Measurements from ENCODE around the gene BIVM.

The BIVM gene

GRCh38 chr13:102805680-102806079, 6.8 kb downstream of the BIVM start:
- ChIA-PET POLR2A (ENCODE audit: low non-redundant PET) (no interaction called here), CTCF (no interaction called here)
- no peak for DNase-seq (ENCODE audit: low spot score)
- no peak overlapping the region for H3K27ac ChIP-seq
- no peak for TF ChIP-seq CTCF (conservative IDR thresholded peaks at IDR 0.05; ENCODE audit: low read depth)

GRCh38 chr13:102807699-102808098, 8.8 kb downstream of the BIVM start:
- DNase-seq (ENCODE audit: low spot score), result no peak
- no peak overlapping the region for H3K27ac ChIP-seq
- ChIA-PET CTCF (interaction anchor here (1.1 kb wide), 1 partner anchor 18 kb away, joined by 4 read pairs; no protein-coding TSS in a partner anchor), POLR2A (ENCODE audit: low non-redundant PET) (no interaction called here)
- TF ChIP-seq CTCF (conservative IDR thresholded peaks at IDR 0.05; ENCODE audit: low read depth), result no peak

GRCh38 chr13:102812611-102813287, 13.8 kb downstream of the BIVM start:
- ChIA-PET POLR2A (ENCODE audit: low non-redundant PET) (no interaction called here), CTCF (interaction anchor here (0.7 to 1.1 kb wide), 2 partner anchors 13 to 35 kb away, joined by 3 read pairs; no protein-coding TSS in a partner anchor)
- TF ChIP-seq CTCF (conservative IDR thresholded peaks at IDR 0.05; ENCODE audit: low read depth), result no peak
- no peak overlapping the region for H3K27ac ChIP-seq
- DNase-seq (ENCODE audit: low spot score), result no peak

- POLR2A ChIA-PET (ENCODE audit: low non-redundant PET), result no interaction called here
Measured at GRCh38 chr13:102814025-102814607, 15.2 kb downstream of the BIVM start.

GRCh38 chr13:102814793-102815192, 15.9 kb downstream of the BIVM start:
- POLR2A ChIA-PET (ENCODE audit: low non-redundant PET), result no interaction called here
- no peak for DNase-seq (ENCODE audit: low spot score)
- no peak overlapping the region for H3K27ac ChIP-seq
- TF ChIP-seq CTCF (conservative IDR thresholded peaks at IDR 0.05; ENCODE audit: low read depth), result no peak
- CTCF ChIA-PET, result interaction anchor here (0.8 kb wide), 1 partner anchor 11 kb away, joined by 5 read pairs; no protein-coding TSS in a partner anchor

More at GRCh38 chr13:102814025-102814607, 15.2 kb downstream of the BIVM start:
- no peak for DNase-seq (ENCODE audit: low spot score)
- CTCF ChIA-PET, result interaction anchor here (0.8 kb wide), 1 partner anchor 12 kb away, joined by 5 read pairs; no protein-coding TSS in a partner anchor
- TF ChIP-seq CTCF (conservative IDR thresholded peaks at IDR 0.05; ENCODE audit: low read depth), result no peak
- H3K27ac ChIP-seq, result no peak overlapping the region

- DNase-seq (ENCODE audit: low spot score), result no peak
- no peak overlapping the region for H3K27ac ChIP-seq
- TF ChIP-seq CTCF (conservative IDR thresholded peaks at IDR 0.05; ENCODE audit: low read depth), result no peak
- POLR2A ChIA-PET (ENCODE audit: low non-redundant PET), result no interaction called here
- CTCF ChIA-PET, result interaction anchor here (0.6 kb wide), 1 partner anchor 16 kb away, joined by 3 read pairs; no protein-coding TSS in a partner anchor
Measured at GRCh38 chr13:102815788-102816187, 16.9 kb downstream of the BIVM start.

All from RWPE1 (cell line).